Esophagus muscularis mucosa (tissue), 3 donors: Measurements from ENCODE around the gene RNF145.

Experiments
- POLR2A ChIP-seq: fragments of 450-650 bp; IDR thresholded peaks from one replicate; pipeline ENCODE4 v1.6.1; 2017; ENCODE audit warnings: antibody characterized with exemption, moderate library complexity, mild to moderate bottlenecking, low read depth
- POLR2AphosphoS5 ChIP-seq, 2 donors: sonication (generic); formaldehyde crosslinking; IDR thresholded peaks; one replicate each; pipeline ENCODE4 v1.6.1; 2017; ENCODE audit warnings: antibody characterized with exemption in 2 of 2
- TF ChIP-seq, protein P1 (sequence below), 3 experiments: fragments of 200-600 bp in 2 of 3; fragments of 450-650 bp in 1 of 3; sonication (generic) in 2 of 3; IDR thresholded peaks; one replicate each; pipeline ENCODE4 v1.5.1; 2017 to 2019; ENCODE audit warnings: antibody characterized with exemption in 3 of 3, mild to moderate bottlenecking in 2 of 3, moderate library complexity in 1 of 3

- TF ChIP-seq, protein P1, sequence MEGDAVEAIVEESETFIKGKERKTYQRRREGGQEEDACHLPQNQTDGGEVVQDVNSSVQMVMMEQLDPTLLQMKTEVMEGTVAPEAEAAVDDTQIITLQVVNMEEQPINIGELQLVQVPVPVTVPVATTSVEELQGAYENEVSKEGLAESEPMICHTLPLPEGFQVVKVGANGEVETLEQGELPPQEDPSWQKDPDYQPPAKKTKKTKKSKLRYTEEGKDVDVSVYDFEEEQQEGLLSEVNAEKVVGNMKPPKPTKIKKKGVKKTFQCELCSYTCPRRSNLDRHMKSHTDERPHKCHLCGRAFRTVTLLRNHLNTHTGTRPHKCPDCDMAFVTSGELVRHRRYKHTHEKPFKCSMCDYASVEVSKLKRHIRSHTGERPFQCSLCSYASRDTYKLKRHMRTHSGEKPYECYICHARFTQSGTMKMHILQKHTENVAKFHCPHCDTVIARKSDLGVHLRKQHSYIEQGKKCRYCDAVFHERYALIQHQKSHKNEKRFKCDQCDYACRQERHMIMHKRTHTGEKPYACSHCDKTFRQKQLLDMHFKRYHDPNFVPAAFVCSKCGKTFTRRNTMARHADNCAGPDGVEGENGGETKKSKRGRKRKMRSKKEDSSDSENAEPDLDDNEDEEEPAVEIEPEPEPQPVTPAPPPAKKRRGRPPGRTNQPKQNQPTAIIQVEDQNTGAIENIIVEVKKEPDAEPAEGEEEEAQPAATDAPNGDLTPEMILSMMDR (IDR thresholded peaks at IDR 0.05): no peak
- TF ChIP-seq POLR2A (no peak), POLR2AphosphoS5 (IDR thresholded peaks at IDR 0.05) (no peak)
Measured at GRCh38 chr5:159244163-159244562, 34.8 kb upstream of the RNF145 start.
